ENCODE data around the gene CCR8.
"Not testable (repeated sequence)": the region's sequence is repeated elsewhere in the genome, so short reads cannot be mapped to it uniquely, and the experiment has no call there.

The CCR8 gene

GRCh38 chr3:39351134-39351533 lies 21.6 kb downstream of the CCR8 start:
- not testable (repeated sequence) for DNase-seq

DNA sequence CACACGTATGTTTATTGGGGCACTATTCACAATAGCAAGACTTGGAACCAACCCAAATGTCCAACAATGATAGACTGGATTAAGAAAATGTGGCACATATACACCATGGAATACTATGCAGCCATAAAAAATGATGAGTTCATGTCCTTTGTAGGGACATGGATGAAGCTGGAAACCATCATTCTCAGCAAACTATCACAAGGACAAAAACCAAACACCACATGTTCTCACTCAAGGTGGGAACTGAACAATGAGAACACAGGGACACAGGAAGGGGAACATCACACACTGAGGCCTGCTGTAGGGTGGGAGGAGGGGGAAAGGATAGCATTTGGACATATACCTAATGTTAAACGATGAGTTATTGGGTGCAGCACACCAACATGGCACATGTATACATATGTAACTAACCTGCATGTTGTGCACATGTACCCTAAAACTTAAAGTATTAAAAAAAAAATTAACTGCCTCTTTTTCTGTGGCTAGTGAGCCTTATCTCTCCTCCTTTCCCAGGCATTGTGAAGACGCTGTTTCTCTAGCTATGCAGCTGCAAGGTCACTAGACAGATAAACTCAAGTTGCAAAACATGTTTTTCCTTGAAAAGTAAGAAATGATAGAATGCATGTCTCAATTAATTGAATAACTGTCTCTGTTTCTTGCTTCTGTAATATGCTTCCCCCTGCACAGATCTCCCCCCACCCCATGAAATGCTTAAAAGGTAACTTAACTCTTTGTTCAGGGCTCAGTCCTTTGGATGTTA lies 23.8 kb downstream of the CCR8 start:
- not testable (repeated sequence) for DNase-seq

DNA sequence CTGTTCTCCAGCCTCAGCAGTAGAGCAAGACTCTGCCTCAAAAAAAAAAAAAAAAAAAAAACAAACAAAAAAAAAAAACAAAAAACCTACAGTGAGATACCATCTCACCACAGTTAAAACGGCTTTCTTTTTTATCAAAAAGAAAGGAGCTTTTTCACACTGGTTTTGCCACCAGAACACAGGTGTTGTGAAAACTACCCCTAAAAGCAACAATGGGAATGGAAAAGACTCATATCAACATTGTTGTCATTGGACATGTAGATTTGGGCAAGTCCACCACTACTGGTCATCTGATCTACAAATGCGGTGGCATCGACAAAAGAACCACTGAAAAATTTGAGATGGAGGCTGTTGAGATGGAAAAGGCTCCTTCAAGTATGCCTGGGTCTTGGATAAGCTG lies 28.8 kb downstream of the CCR8 start:
- peak; percentile 33 for DNase-seq

DNA sequence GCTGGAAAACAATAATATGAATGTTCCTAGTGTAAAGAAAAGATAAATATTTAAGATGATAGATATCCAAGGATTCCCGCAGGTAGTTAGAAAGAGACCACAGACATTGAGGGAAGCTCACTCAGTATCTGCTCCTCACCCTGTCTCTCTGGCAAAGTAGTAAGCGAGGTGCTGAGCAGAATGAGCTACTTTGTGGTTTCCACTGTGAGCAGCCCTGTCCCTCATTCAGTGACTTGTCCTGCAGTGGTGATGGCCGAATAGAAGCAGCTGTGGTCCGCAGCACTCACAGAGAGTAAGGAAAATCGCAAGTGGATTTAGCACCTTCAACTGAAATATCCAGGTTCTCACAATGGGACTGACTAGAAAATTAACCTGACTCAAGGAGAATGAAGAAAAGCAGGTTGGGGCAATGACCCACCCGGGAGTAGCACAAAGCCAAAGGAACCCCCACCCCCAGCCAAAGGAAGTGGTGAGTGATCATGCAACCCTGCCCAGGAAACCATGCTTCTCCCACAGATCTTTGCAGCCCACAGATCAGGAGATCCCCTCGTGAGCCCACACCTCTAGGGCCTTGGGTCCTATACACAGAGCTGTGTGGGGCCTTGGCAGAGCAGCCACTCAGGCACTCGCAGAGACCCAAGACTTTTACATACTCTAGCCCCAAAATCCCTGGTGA lies 31.9 kb downstream of the CCR8 start:
- DNase-seq, result peak; percentile 64

DNA sequence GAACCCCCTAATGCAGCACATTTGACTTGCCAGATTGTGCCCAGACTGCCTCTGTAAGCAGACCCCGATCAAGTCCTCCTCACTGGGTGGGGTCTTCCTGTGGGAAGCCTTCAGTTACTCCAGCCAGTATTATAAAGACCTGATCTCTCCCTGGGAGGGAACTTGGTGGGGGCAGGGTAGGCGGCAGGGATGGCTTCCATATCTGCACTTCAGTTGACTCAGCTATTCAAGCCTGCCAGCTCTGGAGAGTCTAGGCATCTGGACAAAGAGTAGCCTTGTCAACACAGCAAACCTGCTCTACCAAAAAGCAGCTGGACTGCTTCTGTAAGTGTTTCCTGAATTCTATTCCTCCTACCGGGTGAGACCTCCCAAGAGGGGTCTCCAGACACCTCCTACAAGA lies 32.7 kb downstream of the CCR8 start:
- DNase-seq, result no peak

DNA sequence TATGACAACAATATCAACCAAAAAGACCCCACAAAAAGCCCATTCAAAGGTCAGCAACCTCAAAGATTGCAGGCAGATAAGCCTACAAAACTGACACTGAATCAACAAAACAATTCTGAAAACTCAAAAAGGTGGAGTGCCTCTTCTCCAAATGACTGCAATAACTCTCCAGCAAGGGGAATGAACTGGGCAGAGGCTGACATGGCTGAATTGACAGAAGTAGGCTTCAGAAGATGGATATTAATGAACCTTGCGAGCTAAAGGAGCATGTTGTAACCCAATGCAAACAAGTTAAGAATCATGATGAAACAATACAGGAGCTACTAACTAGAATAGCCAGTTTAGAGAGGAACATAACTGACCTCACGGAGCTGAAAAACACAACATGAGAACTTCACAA lies 33.3 kb downstream of the CCR8 start:
- no peak for DNase-seq

DNA sequence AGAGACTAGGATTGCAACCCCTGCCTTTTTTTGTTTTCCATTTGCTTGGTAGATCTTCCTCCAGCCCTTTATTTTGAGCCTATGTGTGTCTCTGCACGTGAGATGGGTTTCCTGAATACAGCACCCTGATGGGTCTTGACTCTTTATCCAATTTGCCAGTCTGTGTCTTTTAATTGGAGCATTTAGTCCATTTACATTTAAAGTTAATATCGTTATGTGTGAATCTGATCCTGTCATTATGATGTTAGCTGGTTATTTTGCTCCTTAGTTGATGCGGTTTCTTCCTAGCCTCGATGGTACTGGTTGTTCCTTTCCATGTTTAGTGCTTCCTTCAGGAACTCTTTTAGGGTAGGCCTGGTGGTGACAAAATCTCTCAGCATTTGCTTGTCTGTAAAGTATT lies 40.9 kb downstream of the CCR8 start:
- DNase-seq, result not testable (repeated sequence)

DNA sequence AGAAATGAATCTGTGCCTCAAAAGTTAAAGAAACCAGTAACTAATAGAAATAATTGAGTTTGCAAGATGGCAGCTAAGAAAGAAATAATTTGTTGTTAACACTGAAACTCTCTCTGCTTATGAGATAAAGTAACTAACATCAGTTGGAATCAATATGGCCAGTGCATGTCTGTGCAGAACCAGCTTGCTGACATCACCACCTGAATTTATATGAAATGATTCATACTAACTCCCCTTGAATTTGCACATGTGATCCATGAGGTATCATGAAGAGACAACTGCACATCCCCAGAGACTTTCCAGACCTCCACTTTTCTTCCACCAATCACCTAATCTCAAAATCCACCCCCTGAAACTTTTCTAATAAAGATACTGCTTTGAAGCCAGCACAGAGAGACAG lies 43.3 kb downstream of the CCR8 start:
- no peak for DNase-seq

DNA sequence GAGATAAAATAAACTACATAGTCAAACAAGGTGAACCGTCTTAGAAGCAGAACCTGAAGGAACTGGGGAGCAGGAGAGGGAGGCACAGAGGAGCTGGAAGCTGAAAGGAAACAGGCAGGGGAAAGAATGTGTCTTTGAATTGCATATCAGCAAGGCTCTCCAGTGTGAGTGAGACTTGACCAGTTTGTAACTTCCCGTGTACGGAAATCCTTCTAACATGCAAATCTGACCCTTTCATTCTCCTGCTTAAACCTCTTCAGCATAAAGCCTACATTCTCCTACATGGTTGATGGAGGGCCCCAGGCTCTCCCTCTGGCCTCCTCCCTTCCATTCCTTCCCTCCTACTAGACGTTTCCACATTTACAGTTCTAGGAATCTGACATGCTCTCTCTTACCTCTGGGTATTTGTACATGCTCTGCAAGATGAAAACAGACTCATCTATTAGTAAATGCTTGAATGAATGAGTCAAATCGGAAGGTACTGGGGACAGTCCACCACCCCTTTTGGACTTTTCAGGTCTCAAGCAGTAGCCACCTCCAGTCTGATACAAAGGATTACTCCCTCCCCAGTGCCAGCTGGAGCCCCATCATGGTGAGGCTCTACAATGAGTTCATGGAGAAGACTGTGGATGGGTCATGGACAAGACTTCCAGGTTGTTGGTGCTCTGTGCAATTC lies 47.6 kb downstream of the CCR8 start:
- DNase-seq, result no peak

- DNase-seq, result peak; percentile 78
Measured at GRCh38 chr3:39378088-39378487, 48.6 kb downstream of the CCR8 start.

GRCh38 chr3:39378957-39379777 lies 49.7 kb downstream of the CCR8 start:
- no peak for DNase-seq

DNA sequence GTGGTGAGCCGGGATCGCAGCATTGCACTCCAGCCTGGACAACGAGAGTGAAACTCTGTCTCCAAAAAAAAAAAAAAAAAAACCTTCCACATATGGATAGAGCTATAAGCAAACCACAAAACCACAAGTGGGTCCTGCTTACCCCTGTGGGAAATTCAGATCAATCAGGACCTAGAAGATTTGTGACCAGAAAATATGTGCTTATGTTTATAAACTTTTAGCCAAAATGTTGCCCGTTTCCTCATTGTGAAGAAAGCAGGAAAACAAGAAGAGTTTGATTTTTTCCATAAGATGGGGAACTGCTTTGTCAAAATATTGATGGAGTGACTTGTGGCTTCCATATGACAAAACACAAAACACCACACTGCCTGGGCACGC lies 50.3 kb downstream of the CCR8 start:
- DNase-seq, result no peak

DNA sequence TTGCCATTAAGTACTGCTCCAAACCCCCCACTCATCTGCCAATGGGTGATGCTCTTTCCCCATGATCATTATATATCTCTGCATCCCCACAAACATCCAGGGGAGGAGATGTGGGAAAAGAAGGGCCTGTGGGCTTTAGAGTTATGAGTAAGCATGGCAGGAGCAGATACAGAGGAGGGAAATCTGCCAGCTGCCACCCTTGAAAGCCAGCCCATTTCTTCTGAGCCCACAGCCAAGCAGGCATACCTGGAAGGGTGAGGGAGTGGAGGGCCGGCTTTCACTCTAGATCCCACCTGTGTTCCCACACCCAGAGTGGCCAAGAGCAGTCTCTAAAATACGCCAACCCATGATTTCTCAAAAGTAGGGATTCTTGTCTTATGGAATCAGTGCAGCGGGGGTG lies 51.9 kb downstream of the CCR8 start:
- DNase-seq, result no peak

All from CD4-positive, alpha-beta T cell treated with Interleukin-17A for 1 hour (primary cell).